Nucleus accumbens (tissue), 56 donors: ENCODE data around the gene UBXN4.
"Not testable (repeated sequence)": the region's sequence is repeated elsewhere in the genome, so short reads cannot be mapped to it uniquely, and the experiment has no call there.

Experiments used
- DNase-seq, 56 donors: peaks; one replicate each; lab custom pipeline; 2025; lab: John Stamatoyannopoulos, UW

The UBXN4 gene

DNA sequence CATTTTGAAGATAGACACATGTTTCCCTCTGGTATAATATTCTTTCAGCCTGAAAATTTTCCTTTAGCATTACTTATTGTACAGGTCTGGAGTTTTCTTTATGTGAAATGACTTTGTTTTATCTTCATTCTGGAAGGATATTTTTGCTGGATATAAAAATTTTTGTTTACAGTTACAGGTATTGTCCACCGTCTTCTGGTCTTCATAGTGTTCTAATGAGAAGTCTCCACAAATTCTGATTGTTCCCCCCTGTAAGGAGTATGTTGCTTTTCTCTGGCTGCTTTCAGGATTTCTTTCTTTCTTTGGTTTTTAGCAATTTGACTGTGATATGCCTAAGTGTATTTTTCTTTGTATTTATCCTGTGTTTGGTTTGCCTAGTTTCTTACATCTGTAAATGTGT lies 15.0 kb downstream of the UBXN4 start:
- no peak for DNase-seq

DNA sequence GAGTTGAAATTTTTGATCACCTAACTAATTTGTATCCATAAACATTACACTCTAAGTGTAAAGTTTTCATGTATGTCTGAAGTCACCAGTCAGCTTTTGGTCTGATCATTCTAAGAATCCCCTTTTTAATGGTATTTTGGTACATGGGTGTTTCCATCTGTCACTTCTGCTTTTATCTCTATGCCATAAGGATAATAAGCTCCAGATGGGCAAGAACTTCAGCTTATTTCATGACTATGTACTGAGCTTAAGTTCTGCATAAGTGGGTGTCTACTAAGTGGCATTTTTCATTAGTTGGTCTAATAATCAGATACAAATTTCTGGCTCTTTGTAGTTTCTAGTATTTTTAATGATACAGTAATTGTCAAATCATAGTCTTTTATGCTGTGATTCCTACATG lies 20.4 kb downstream of the UBXN4 start:
- no peak for DNase-seq

DNA sequence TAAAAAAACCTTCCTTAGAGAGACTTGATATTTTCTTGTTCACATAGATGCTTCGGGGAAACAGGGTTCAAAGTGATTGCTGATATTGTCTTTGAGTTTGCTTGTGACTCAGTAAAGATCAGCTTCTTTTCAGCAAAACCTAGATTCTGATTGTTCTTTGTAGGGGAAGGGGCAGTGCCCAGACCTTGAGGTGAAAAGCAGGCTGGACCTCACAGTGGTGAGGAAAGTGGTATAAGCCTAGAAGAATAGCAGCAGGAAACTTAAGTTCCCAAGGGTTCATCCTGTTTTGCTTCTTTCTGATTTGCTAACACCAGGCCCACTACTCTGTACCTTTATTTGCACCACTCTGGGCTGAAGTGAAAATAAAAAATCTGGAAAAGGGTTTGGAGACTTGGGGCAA lies 20.9 kb downstream of the UBXN4 start:
- DNase-seq, result no peak

GRCh38 chr2:135768863-135769262 lies 27.2 kb downstream of the UBXN4 start:
- no peak for DNase-seq

DNA sequence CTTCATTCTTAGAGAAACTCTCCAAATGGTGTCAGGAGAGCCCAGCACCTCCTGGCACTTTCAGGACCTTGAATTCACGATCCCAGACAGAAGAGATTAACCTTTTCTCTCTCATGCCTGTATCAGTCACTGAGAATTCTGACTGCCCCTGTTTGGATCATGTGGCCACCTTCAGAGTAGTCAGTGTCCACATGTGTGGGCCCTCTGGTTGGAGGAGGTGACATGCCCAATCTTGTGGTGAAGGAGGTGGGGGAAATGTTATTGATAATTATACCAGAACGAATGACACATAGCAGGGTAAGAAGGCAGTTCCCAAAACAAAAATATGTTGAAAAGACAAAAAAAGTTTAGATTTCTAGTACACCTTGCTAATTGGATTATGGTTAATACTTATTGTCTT lies 31.7 kb downstream of the UBXN4 start:
- no peak for DNase-seq

- DNase-seq, result no peak
Observed at GRCh38 chr2:135773917-135774316, 32.3 kb downstream of the UBXN4 start.

DNA sequence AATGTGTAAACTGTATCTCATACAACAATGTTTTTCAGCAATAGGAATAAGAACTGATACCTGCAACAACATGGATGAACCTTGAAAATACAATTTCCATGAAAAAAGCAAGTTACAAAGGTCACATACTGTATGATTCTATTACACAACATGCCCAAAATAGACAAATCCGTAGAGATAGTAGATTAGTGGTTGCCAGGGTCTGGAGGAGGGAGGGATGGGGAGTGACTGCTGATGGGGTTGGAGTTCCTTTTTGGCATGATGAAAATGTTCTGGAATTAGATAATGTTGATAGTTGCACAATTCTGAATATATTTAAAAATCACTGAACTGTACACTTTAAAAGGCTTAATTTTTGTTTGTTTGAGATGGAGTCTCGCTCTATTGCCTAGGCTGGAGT lies 33.8 kb downstream of the UBXN4 start:
- DNase-seq, result no peak

GRCh38 chr2:135776367-135776766 lies 34.7 kb downstream of the UBXN4 start:
- DNase-seq, result no peak

- DNase-seq, result no peak
Observed at GRCh38 chr2:135782231-135782630, 40.6 kb downstream of the UBXN4 start.

DNA sequence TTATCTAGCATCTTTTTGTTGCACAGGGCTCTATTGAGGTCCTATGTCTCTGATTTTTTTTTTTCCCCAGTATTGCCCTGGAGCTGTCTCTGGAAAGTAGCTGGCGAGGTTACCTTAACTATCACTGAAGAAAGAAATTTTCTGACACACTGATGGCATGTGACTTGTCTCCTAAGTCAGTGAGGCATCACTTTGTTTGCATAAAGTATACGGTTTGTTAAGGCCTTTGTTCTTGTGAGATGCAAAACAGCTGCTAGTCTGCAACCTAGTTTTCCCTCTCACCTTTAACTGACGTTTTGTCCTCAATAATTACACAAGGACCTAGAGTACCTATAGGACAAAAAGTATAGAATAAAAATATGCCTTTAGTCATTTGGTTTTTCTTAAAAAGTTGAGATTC lies 41.8 kb downstream of the UBXN4 start:
- no peak for DNase-seq

GRCh38 chr2:135785032-135785431 lies 43.4 kb downstream of the UBXN4 start:
- DNase-seq, result no peak

DNA sequence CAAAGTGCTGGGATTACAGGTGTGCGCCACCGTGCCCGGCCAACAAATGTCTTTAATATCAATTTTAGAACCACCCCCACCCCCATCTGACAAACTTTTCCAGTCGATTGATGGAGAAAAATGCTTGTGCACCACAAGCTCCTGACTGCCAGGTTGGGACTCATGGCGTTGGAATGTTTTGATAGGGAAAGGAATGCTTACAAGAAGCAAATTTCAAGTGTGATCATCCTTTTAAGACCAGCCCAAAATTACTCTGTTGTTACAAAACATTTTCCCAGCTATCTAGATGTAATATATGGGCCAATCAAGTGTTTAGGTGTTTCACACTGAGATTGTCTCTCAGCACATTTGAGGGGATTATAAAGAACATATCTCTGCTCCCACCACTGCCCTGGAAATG lies 45.2 kb downstream of the UBXN4 start:
- no peak for DNase-seq

DNA sequence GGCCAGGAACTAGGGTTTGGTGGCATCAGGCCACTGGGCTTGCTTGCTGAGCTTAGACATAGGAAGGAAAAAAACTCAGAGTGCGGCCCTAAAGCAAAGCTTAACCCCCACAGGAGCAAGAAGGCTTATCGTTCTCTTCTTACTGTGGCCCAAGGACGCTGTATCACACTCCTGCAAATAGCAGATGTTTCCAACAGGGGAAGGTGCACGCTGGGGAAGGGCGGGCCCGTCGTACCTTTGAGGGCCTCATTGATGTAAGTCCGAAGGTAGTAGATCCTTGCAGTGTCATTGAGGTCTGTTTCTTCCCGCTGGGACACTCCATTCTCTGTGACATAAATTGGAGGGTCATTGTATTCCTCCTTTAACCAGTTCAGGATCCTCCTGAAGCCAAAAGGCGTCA lies 48.8 kb downstream of the UBXN4 start:
- DNase-seq, result no peak

DNA sequence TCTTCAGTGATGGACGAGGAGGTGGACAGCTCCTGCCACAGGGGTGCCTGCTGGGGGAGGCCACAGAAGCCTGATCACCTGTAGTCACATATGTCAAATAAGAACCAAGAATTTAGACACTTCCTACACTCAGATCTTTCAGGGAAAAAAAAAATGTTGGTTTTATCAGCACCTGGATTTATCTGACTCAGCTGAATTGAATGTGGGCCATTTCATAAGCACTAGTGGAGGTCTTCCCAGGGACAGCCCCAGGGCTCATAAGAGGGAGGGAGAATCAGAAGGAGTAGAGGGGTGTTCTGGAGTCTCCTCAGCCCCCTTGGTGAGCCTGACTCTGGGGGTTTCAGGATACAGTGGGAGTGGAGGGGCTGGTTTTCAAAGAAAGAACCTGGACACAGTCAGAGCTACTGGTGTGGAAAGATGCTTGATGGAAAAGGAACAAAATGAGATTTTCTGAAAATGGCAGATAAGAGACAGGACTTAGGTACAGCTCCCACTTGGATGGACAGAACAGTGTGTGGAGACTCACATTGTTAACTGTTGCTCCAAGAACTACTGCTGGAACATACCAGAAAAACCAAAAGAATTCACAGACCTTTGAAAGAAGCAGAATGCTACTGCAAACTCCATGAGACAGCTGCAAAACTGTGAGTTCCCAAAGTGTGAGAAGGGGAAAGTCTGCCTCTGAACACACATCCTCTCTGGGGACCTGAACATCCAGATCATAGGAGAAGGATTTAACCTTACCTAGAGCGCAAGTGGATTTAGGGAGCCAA lies 49.9 kb downstream of the UBXN4 start:
- DNase-seq, result no peak

DNA sequence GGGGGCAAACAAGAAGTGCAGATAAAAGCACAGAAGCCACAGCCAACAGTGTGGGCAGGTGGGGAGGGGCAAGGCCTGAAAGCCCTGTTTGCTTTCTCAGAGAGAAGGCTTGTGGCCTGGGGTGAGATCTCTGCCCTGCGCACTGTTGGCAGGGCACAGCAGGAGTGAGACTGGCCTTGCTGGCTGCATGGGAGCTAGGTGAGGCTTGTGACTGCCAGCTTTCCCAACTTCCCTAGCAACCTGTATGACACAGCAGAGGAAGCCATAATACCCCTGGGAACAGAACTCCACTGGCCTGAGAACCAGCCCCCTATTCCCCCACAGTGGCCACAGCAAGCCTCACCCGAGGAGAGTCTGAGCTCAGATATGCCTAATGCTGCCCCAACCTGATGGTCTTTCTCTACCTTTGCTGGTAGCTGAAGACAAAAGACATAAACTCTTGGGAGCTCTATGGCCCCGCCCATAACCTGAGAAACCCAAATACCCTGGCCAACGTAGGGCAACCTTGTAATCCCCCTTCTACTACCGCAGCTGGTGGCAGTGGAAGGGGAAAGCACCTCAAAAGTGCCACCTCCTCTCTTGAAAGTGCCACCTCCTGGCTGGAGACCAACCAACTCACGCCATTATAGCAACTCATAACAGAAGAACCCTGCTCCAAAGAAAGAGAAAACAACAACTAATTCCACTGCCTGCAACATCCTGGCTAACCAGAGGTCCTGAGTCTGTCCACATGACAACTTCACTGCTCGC lies 50.9 kb downstream of the UBXN4 start:
- no peak for DNase-seq

DNA sequence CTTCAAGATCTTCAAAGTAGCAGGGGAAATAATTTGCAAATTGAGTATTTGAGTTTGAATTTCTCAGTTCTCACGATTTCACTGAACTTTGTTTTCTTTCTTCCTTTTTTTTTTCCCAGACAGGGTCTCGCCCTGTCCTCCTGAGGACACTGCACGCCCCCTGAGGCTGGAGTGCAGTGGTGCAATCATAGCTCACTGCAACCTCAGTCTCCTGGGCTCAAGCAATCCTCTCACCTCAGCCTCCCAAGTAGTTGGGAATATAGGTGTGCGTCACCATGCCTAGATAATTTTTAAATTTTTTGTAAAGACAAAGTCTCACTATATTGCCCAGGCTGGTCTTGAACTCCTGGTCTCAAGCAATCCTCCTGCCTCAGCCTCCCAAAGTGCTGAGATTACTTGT lies 54.0 kb downstream of the UBXN4 start:
- DNase-seq, result not testable (repeated sequence)

DNA sequence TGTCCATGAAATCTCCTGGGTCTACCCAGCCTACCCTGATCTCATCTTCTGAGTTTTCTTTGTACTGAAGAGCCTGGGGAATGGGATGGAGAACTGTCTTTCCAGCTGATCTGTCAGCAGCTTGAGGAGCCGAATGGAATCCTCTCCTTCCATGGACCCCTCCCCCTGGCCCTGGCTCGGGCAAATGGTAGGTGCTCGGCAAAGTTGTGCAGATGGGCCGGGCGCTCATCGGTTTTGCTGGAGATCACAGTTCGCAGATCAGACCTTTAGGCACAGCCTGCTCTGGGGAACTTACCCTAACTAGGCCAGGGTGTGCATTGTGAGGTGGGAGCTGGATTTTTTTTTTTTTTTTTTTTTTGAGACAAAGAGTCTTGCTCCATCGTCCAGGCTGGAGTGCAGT lies 55.0 kb downstream of the UBXN4 start:
- no peak for DNase-seq

DNA sequence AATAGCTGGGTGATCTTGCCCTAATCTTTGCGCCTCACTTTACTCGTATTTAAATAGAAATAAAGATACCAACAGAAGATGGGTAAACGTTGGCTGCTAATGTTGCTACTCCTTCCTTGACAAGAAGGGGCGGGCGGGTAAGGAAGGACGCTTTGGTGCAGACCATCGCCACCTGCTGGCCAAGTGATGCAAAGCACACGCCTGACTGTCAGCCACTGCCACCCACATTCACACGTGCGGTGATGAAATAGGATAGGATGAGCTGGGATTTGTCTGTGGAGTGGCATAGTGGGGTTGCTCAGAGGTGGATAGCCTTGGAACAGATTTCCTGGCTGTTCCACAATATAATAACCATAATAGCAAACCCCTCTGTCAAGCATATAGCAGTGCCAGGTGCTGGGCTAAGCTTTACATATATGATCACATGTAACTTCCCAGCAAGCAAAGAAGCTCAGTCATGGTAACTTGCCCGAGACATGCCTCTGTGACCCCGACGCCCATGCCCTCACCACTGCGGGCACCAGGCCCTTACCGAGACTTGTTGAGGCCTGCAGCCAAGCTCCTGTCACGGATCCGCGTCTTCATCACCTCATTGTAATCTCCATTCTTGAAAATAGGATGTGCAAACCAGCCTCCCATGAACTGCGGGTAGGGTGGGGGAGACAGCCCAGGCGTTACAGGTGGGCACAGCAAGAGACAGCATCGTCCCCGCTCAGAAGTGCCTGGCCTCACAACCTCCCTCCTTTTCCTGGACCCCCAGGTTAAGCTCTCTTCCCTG lies 56.0 kb downstream of the UBXN4 start:
- DNase-seq, result peak in 40 of 56 donors; percentile 2 to 63 (median 20)

GRCh38 chr2:135798275-135798705 lies 56.6 kb downstream of the UBXN4 start:
- no peak for DNase-seq

DNA sequence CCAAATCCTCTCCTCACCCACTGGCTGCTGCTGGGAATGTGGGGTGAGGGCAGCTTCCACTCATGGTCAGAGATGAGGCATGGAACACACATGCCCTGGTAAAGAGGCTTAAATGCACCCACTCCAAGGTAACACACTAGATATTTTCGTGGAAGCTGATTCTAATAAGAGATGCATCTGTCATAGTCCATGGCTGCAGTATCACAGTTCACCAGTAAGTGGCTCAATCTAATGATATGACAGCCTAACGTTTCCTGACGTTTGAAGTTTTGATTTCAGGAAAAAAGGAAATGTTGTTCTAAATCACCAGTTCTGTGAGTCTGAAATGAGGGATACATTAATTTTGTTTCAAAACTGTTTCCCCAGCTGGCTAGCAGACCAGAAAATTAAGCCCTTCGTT lies 57.1 kb downstream of the UBXN4 start:
- no peak for DNase-seq

DNA sequence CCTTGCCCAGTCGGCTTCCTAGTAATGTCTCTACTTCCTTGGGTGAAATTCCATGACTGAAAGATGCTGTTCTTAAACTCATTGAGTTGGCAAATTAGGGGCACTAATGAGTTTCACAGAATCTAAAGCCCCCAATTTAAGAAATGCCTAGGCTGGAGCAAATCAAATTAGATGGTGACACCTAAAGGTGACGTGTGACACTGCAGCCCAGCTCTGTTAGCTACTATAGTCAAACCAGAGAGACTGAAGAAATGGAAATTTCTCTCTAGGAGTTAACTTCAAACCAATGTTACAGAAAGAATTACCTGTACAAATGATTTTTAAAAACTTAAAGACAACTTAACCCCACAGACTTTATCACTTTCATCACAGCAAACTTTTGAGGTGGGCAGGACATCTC lies 58.1 kb downstream of the UBXN4 start:
- DNase-seq, result no peak
